GM23248 (cell line): ENCODE data around the gene SHB.

Source experiments
- EZH2 ChIP-seq: fragments of 200-600 bp; sonication (generic); IDR thresholded peaks from 2 replicates; pipeline ENCODE4 v1.6.1; 2018; ENCODE audit warnings: antibody characterized with exemption, mild to moderate bottlenecking; ENCODE audit not compliant: insufficient read depth, poor library complexity, severe bottlenecking
- EZH2phosphoT487 ChIP-seq: fragments of 200-600 bp; sonication (generic); IDR thresholded peaks from 2 replicates; pipeline ENCODE4 v1.6.1; 2018; ENCODE audit warnings: antibody characterized with exemption, moderate library complexity, mild to moderate bottlenecking, low read depth; ENCODE audit not compliant: insufficient read depth

DNA sequence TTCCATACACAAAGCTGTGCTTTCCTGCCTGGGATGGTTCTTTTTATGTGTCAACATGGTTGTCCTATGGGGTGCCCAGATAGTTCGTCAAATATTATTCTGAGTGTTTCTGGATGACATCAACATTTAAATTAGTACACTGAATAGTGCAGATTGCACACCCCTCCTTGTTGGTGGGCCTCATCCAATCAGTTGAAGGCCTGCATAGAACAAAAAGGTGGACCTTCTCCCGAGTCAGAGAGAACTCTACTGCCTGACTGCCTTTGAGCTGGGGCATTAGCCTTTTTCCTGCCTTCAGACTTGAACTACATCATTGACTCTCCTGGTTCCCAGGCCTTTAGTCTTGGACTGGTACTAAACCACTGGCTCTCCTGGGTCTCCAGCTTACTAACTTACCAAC lies 80.4 kb downstream of the SHB start:
- no peak for TF ChIP-seq EZH2
- TF ChIP-seq EZH2phosphoT487, result no peak
